IPS-20b (cell line): Measurements from ENCODE around the gene PDE1C.

ENCODE experiments used
- H3K27ac ChIP-seq: one replicate; pipeline ENCODE4 v1.5.1; 2013; ENCODE audit warnings: low read length
- H3K27me3 ChIP-seq: 2 replicates; pipeline ENCODE4 v1.6.1; 2013; ENCODE audit warnings: mild to moderate bottlenecking, low read length, inconsistent platforms; ENCODE audit not compliant: insufficient read depth
- H3K36me3 ChIP-seq: 2 replicates; pipeline ENCODE4 v1.6.1; 2013; ENCODE audit warnings: low read depth, mild to moderate bottlenecking, inconsistent platforms, low read length, moderate library complexity; ENCODE audit not compliant: insufficient read depth
- H3K4me1 ChIP-seq: 2 replicates; pipeline ENCODE4 v1.6.1; 2013; ENCODE audit warnings: mild to moderate bottlenecking, control low read depth, inconsistent platforms, low read length, moderate library complexity; ENCODE audit not compliant: insufficient read depth
- H3K4me3 ChIP-seq: 2 replicates; pipeline ENCODE4 v1.5.1; 2013; ENCODE audit warnings: mild to moderate bottlenecking, low read length, inconsistent platforms
- H3K9ac ChIP-seq: 2 replicates; pipeline ENCODE4 v1.6.1; 2013; ENCODE audit warnings: low read depth, mild to moderate bottlenecking, inconsistent platforms, low read length, moderate library complexity
- H3K9me3 ChIP-seq: 2 replicates; pipeline ENCODE4 v1.6.1; 2013; ENCODE audit warnings: mild to moderate bottlenecking, low read depth, low read length, inconsistent platforms; ENCODE audit not compliant: insufficient read depth

PDE1C gene

DNA sequence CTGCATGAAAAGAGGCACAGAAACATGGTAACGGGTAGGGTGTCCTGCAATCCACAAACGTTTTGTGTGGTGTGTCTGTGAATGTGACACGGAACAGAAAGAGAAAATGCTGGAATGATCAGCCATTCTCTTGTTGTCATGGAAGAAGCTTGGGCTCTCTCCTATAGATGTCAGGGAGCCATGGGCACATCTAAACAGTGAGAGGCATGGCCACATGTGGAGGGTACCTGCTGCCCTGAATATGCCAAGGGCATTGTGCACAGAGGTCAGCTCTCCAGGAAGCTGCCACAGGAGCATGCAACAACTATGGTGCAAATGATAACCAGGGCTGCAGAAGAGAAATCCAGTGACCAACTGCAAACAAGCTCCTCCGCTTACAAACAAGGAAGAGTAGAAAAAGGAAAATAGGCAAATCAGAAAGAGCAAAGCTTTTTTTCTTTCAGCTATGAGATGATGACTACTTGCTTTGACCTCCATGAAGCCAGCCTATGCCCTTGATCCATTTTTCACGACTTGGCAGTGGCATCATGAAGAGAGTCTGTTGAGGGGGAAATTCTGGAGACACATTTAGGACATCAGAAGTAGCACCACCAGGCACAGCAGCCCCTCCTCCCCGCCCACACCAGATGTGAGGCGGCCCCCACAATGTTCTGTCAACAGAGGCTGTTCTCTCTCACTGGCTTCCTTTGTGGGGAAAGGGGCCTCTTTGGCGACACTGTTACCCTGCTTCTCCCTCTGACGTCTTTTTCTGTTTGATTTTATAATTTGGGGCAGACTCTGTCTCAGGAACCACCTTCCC is 4.8 kb upstream of the PDE1C start:
- Histone ChIP-seq H3K36me3 (no peaks in the 10 kb centered on the region), H3K9ac (no peak overlapping the region), H3K4me1 (peaks cover 2% of the 10 kb centered on the region; the same call in 1 of the 2 replicates), H3K27me3 (peaks cover 48% of the 10 kb centered on the region), H3K4me3 (no peak overlapping the region), H3K27ac (no peak overlapping the region), H3K9me3 (no peaks in the 10 kb centered on the region)

DNA sequence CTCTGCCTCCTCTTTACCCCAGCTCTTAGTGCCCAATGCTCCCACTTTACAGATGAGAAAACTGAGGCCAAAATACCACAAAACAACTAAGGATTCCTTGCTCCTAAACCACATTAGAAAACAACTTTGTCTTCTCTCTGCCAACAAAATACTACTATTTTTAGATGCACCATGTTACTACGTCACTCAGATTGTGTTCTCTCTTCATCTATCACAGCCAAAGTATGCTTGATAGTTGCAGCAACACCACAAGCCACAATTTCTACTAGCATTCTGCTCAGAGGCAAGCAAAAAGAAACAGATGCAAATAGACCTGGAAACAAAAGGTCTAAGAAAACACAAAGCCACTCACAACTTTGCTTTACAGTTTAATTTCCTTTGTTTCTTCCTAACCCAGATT is 3.3 kb upstream of the PDE1C start:
- no peaks in the 10 kb centered on the region for H3K36me3 ChIP-seq
- H3K4me3 ChIP-seq: no peak overlapping the region
- no peak overlapping the region for H3K27ac ChIP-seq
- H3K4me1 ChIP-seq: peaks cover 6% of the 10 kb centered on the region; the same call in 1 of the 2 replicates
- H3K9ac ChIP-seq: no peak overlapping the region
- peaks cover 63% of the 10 kb centered on the region for H3K27me3 ChIP-seq
- H3K9me3 ChIP-seq: no peaks in the 10 kb centered on the region

DNA sequence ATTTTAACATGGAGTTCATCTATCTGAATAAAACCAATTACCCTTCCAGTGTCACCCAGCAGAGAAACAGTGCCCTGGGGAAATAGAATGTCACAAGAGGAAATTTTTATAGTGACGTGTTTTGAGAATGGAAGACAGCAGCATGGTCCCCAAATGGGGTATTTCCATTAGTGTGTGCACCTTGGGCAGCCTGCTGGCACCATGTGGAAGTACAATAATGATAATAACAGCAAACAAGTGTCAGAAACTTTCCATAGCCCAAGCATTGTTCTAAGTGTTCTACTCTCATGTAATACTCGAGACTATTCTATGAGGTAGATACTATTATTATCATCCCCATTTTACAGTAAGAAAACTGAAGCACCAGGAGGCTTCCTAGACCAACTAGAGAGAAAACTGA is 2.2 kb upstream of the PDE1C start:
- H3K4me1 ChIP-seq: peaks cover 6% of the 10 kb centered on the region; the same call in 1 of the 2 replicates
- peaks cover 74% of the 10 kb centered on the region for H3K27me3 ChIP-seq
- no peaks in the 10 kb centered on the region for H3K36me3 ChIP-seq
- H3K4me3 ChIP-seq: no peak overlapping the region
- H3K9ac ChIP-seq: no peak overlapping the region
- H3K9me3 ChIP-seq: no peaks in the 10 kb centered on the region
- H3K27ac ChIP-seq: no peak overlapping the region

DNA sequence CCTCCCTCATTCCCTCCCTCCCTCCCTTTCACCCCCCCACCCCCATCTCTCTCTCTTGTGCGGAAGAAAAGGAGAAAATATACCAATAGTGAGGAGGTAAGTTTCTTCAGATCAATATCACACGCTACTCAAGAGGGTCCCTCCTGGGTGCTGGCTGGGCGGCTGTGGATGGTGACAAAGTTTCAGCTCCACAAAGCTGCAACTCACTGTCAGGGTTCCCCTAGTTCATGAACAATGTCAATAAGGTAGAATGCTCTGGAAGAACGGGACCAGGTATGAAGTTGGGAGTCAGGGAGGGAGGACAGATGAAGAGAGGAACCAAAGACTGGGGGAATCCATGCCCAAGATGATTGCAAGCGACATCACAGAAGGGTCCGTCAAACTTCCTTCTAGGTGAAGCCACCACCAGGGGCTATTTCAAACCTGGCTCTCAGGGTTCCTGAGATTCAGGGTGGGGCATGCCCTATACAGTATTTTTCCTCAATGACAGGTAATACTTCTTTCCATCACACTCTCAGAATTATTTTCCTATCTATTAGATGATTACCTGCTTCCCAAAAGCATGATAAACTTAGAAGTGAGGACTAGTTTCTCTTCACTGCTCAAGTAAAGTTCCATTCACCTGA is 1.4 kb upstream of the PDE1C start:
- H3K27ac ChIP-seq: no peak overlapping the region
- no peaks in the 10 kb centered on the region for H3K9me3 ChIP-seq
- no peaks in the 10 kb centered on the region for H3K36me3 ChIP-seq
- peaks cover 82% of the 10 kb centered on the region for H3K27me3 ChIP-seq
- peak overlapping the region; percentile 90; the same call in 1 of the 2 replicates for H3K4me3 ChIP-seq
- H3K9ac ChIP-seq: no peak overlapping the region
- peaks cover 6% of the 10 kb centered on the region; the same call in 1 of the 2 replicates for H3K4me1 ChIP-seq

DNA sequence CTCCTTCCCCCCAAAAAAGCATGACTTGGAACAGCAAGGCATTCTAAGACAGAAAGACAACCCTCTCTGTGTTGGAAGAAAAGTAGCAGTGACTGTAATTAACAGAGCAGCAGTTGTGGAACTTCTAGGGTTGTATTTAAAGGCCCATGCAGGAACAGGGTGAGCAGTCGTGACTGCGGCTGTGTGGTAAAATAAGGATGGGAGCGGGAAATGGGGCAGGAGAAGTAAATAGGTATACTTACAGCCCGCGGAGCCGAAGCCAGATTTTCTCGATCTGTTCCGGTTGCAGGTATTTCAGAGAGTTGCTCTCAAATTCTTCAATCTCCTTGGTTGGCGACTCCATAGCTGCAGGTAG is 179 bp downstream of the PDE1C start:
- peak overlapping the region; percentile 90 for H3K4me3 ChIP-seq
- no peaks in the 10 kb centered on the region for H3K36me3 ChIP-seq
- peaks cover 98% of the 10 kb centered on the region for H3K27me3 ChIP-seq
- no peaks in the 10 kb centered on the region for H3K9me3 ChIP-seq
- peaks cover 6% of the 10 kb centered on the region; the same call in 1 of the 2 replicates for H3K4me1 ChIP-seq
- no peak overlapping the region for H3K27ac ChIP-seq
- H3K9ac ChIP-seq: peak overlapping the region; percentile 49; the same call in 1 of the 2 replicates

DNA sequence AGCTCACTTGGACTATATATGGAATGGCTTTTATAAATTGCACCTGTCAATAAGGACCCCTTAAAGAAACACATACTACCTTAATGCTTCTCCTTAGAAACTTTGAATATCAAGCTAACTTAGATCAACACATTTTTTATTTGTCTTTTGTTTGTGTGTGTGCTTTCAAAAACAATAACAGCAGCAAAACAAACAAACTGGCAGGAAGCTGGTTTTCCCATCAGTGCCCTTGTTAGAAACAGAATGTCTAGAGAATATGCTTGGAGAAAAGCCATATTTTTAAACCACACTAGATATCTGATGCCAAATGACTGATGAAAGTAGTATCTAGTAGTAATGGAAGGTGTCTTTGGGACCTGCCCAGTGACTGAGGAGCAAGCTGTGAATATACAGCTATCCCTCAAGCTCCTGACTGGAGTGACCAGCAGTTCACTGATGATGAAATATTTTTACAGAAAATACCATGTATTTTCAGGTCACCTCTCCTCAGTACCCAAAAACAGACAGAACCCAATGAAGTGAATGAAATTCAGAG is 1.0 kb downstream of the PDE1C start:
- H3K9me3 ChIP-seq: no peaks in the 10 kb centered on the region
- peaks cover 4% of the 10 kb centered on the region; the same call in 1 of the 2 replicates for H3K4me1 ChIP-seq
- no peak overlapping the region for H3K4me3 ChIP-seq
- no peak overlapping the region for H3K9ac ChIP-seq
- H3K36me3 ChIP-seq: no peaks in the 10 kb centered on the region
- peaks cover 89% of the 10 kb centered on the region for H3K27me3 ChIP-seq
- H3K27ac ChIP-seq: no peak overlapping the region

DNA sequence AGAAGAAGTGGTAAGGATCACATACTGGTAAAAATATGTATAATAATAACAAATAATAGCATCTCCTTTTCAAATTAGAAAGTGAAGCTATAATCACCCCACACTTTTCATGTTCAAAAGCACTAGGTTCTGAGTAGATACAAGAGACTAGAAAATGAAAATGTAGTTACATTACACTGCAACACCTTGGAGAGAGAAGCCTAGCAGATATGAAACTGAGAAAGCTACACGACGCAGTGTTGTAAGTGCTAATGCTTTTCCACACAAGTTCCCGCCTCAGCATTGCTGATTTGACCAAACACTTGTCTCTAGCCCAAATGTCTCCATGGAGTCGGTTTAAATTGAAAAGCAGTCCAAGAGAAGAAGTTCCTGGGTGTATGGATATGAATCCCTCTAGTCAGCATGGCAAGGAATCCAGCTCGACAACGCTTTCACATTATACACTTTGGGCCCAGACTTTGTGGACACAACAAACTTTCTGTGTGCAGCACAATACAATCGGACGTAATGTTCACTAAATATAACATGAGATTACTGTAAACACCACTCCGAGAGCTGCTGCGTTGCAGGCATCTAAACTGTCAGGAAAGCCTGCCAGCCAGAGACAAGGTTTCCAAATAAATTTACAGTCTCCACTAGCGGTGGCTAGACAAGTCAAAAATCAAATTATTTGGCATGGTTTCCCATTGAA is 1.7 kb downstream of the PDE1C start:
- Histone ChIP-seq H3K36me3 (no peaks in the 10 kb centered on the region), H3K4me1 (peaks cover 4% of the 10 kb centered on the region; the same call in 1 of the 2 replicates), H3K27me3 (peaks cover 83% of the 10 kb centered on the region), H3K9ac (no peak overlapping the region), H3K4me3 (no peak overlapping the region), H3K9me3 (no peaks in the 10 kb centered on the region), H3K27ac (no peak overlapping the region)

DNA sequence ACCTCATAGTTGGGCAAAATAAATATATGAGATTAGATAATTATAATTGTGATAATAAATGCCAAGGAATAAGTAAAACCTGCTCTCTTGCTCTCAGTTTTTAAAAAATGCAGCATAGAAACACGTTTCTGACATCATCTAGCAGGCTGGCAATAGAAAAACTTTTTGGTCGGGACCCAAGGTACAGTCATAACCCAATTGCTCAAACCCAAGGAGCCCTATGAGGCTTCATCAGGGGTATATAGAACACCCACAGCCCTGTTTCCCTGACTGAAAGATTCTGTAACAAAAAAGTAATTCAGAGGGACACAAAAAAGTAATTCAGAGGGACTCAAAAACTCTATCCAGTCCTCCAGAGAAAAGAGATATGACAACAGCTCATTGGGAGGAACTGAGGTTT is 3.8 kb downstream of the PDE1C start:
- Histone ChIP-seq H3K4me3 (no peak overlapping the region), H3K9me3 (no peaks in the 10 kb centered on the region), H3K27ac (no peak overlapping the region), H3K36me3 (no peaks in the 10 kb centered on the region), H3K27me3 (peaks cover 64% of the 10 kb centered on the region), H3K4me1 (peaks cover 4% of the 10 kb centered on the region; the same call in 1 of the 2 replicates), H3K9ac (no peak overlapping the region)

DNA sequence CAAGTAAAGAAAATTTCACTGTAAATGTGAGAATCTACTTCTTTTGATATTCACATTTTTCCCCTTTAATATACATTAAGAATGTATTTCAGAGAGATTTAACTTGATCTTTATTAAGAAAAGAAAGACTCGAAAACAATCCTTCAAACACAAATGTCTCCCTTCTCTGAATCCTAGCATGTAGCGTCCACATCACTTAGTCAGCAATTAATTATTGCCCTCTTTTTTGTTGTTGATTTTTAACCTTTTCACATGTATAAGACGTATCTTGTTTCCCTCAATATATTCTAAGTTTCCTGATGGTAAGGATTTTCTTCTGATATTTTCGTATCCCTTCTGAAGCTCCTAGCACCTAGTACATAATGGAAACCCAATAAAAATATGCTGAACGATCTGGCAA is 6.6 kb downstream of the PDE1C start:
- H3K9ac ChIP-seq: no peak overlapping the region
- peaks cover 36% of the 10 kb centered on the region for H3K27me3 ChIP-seq
- H3K9me3 ChIP-seq: no peaks in the 10 kb centered on the region
- H3K4me3 ChIP-seq: no peak overlapping the region
- H3K4me1 ChIP-seq: peaks cover 14% of the 10 kb centered on the region
- H3K27ac ChIP-seq: no peak overlapping the region
- H3K36me3 ChIP-seq: no peaks in the 10 kb centered on the region

DNA sequence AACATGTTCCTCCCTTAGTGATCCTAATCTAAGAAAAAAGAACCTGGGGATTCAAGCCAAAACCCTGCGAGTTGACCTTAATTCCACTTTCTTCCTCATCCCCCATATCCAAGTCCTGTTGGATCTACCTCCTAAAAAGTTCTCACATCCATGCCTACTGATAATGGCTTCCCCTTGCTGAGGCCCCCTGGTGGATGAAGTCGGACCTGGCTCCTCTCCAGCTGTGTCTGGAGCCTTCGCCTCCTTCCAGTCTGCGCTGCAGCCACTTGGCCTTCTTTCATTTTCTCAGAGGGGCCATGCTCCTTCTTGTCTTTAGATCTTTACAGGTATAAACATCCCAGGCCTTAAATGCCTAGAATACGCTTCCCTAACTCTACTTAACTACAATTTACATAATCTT is 8.1 kb downstream of the PDE1C start:
- no peaks in the 10 kb centered on the region for H3K9me3 ChIP-seq
- H3K4me1 ChIP-seq: peaks cover 14% of the 10 kb centered on the region

DNA sequence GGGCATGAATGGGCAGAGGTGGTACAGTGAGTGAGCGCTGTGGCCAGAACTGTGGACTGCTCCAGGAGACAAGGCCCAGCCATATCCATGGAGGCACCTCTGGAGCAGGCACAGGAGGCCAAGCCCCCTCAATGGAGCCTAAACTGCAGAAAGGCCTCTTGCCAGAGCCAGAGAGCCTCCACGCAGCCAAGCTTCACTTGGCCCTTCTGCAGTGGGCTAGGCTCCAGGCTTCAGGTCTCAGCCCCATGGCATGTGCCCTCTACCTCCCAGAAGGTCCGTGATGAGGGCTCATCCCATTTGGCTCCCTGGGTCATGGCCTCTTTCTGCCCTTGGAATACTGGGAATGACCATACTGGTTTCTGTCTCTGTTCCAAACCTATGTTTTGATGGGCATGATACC is 8.9 kb downstream of the PDE1C start:
- H3K9me3 ChIP-seq: no peaks in the 10 kb centered on the region
- H3K27ac ChIP-seq: no peak overlapping the region
- peaks cover 14% of the 10 kb centered on the region for H3K4me1 ChIP-seq
- peaks cover 13% of the 10 kb centered on the region; the same call in 1 of the 2 replicates for H3K27me3 ChIP-seq
- no peak overlapping the region for H3K9ac ChIP-seq
- no peaks in the 10 kb centered on the region for H3K36me3 ChIP-seq
- H3K4me3 ChIP-seq: no peak overlapping the region

More for the DNA sequence above, 8.1 kb downstream of the PDE1C start:
- Histone ChIP-seq H3K9ac (no peak overlapping the region), H3K27me3 (peaks cover 21% of the 10 kb centered on the region), H3K36me3 (no peaks in the 10 kb centered on the region), H3K4me3 (no peak overlapping the region), H3K27ac (no peak overlapping the region)
